ELR (cell line): Measurements from ENCODE around the gene RPL37A.

Experiments used
- DNase-seq: peaks from one replicate; pipeline ENCODE4 v3.0.0-alpha.2; 2015; ENCODE audit warnings: low read depth

Gene RPL37A

DNA sequence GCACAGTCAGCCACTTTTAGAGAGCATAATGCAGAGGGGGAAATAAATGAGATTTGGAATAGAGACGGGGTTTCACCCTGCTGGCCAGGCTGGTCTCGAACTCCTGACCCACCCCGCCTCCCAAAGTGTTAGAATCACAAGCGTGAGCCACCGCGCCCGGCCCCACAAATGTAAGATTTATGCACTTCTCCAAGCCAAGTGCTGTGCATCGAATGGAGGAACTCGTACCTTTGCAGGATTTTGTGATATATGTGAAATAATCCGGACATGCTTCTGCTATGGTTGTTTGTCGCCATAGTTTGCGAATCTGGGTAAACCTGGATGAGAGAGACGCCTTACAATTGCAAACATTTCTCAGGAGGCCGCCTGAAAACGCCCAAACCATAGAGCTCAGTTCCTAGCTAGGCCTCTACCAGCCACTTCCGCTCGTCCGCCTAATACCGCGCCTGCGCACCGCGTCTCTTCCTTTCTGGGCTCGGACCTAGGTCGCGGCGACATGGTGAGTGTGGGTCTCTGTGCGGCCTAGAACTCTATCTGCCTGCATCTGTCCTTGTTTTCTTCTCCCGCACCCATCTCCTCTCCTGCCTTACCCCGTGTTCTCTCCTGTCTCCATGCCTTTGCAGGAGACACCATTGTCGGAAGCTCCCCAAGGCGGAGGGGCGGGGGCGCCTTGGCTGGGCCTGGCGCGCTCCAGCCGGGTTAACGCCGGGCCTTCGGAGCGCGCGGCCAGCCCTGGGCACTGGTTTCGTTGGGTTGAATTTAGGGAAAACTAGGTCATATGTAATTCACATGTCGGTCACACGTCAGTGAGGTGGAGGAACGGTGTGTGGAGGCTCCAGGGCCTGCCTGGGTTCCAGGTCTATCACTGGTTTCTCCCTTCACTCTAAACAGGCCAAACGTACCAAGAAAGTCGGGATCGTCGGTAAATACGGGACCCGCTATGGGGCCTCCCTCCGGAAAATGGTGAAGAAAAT, at the start of gene RPL37A:
Gene RPL37A (plus strand): TSS at position 466 of the 974 bp plus-strand sequence. CDS start 31 bp downstream, at position 497.
- peak; percentile 98 for DNase-seq

DNA sequence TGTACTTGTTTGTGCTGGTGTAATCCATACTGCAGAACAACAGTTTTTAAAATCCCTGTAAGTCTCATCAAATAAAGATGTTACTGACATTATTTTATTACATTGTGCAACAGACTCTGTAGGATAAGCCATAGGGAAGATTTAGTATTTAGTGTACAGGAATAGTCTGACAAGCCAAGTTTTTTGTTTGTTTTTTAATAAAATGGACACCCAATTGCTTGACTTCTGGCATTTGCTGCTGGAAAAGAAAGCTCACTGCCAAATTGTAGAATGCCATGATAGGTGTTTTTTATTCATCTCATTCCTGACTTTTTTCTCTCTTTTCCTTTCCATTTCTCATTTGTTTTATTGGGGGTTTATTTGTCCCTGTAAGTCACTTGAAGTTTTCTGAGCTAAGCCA, 48.3 kb upstream of the RPL37A start:
- DNase-seq = no peak

DNA sequence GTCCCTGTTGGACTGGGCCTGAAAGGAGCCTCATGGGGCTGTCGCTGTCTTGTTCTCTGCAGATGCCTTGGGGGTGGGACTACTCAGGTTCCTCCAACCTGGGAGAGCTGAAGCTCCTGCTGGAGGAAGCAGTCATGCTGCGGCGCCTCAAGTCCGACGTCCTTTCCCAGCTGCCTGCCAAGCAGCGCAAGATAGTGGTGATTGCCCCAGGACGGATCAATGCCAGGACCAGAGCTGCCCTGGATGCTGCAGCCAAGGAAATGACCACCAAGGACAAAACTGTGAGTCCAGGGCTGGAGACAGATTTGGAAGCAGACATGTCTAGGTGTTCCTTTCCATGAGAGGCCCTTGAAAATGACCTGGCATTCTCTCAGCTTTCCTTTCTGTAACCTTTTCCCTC, 47.9 kb upstream of the RPL37A start:
- no peak for DNase-seq

DNA sequence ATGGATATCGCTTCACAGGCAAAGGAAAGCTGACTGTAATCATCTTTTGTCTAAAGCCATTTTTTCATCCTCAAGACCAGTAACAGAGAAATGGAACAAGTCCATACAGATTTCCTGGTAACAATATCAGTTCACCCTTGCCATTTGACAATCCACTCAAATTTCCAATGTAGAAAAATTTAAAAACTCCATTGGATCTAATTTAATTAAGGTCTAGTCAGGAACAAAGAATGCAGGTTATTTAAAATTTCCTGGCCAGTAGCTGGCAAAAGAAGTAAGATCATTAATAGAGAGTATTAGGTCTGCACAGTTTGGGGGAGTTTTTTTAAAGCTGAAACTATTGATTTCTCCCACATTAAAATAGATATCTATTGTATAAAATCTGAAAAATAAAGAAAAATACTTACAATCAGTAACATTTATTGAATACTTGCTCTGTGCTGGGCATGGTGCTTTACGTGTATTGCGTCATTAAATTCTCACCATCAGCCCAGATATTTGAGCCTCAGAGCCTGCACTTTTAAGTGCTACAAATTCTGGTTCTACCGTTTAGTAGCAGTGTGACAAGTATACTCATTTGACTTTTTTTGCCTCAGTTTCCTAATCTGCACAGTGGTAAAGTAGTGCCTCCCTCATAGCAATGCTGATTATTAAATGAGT, 44.6 kb upstream of the RPL37A start:
- DNase-seq = no peak

DNA sequence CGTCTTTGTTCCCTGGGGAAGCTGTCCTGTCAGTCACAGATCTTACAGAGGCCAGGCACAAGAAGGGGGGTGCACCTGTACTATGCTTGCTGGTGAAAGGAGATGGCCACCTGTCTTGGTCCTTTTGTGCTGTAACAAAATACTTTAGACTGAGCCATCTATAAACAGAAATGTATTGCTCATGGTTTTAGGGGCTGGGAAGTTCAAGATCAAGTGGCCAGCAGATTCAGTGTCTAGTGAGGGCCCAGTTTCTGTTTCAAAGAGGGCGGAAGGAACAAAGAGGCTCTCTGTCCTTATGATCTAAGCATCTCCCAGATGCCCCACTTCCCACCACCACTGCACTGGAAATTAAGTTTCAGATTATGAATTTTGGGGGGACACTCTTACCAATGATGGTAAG, 35.5 kb upstream of the RPL37A start:
- DNase-seq = peak; percentile 35

DNA sequence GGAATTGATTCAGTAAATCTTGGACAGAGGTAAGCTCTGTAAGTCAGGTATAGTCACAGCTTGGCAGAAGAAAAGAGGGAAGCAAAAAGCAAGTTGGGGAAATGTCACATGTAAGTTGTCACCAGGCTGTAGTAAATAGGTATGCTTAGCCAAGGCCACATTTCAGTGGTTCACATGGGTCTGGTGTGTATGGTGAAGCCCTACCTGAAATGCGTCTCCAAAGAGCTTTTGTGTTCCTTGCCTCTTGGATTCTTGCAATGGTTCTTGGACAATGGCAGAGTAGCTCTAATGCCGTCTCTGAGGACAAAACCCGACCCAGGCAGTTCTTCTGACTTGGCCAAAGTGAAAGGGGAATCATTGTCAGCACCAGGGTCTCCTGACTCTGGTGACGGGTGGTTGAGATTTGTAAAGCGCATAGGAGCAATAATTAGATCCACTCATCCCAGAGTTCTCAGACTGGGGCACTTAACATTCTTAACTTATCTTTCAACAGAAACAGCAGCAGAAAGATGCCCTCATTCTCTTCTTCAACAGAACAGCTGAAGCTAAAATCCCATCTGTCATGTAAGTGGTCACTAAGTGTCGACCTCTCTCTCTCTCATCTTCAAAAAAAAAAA, 34.4 kb upstream of the RPL37A start:
- DNase-seq = no peak

DNA sequence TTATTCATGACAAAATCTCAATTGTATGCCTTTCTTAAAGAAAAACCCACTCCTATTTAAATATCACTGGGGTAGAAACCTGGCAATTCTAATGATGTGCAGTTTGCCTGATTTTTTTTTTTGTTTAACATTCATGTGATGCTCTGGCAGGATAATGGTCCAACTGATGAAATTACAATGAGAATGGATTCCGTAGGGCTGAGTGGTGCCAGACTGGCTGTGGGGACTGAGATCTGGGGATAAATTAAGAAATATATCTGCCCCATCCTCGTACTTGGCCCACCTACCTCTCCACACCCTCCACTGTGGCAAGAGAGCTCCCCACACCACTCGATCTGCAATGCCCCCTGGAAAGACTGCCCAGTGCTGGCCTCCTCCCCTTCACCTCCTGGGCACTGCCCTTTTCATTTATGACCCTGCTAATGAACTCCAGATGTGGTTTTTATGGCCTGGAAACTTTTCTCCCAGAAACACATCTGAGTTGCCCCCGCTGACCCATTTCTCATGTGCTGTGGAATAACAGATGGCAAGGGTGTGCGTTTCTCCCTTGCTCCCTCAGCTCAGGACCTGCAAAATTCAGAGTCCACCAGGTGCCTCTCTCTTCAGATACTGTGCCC, 33.0 kb upstream of the RPL37A start:
- no peak for DNase-seq

DNA sequence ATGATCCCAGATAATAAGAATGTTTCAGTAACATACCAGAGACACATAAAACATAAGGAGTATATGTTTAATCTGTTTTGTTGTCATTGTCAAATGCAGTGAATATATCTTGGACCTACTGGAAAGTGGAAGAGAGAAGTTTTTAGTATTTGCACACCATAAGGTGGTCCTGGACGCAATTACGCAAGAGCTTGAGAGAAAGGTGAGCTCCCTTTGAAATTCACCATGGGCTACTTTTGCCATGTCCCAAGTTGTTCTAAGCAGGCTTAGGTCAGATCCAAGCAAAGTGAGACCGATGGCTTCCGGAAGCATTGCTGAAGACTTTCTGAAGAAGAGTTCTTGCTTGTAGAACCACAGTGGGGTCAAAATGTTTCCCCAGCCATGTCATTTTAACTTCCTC, 30.8 kb upstream of the RPL37A start:
- no peak for DNase-seq

DNA sequence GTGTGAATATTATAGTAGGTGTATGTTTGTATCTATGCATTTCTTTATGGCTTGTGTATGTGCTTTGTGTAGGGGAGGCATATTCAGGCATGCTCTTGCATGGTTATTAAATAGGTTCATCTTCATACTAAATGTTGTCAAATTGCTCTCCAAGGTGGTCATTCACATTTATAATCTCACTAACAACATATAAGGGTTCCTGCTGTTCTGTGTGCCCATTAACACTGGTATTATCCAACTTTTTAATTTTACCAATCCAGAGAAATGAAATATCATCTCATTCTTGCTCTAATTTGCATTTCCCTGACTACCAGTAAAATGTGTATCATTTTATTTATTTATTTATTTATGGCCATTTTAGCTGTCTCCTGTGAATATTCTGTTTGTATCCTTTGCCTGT, 29.0 kb upstream of the RPL37A start:
- DNase-seq = no peak

DNA sequence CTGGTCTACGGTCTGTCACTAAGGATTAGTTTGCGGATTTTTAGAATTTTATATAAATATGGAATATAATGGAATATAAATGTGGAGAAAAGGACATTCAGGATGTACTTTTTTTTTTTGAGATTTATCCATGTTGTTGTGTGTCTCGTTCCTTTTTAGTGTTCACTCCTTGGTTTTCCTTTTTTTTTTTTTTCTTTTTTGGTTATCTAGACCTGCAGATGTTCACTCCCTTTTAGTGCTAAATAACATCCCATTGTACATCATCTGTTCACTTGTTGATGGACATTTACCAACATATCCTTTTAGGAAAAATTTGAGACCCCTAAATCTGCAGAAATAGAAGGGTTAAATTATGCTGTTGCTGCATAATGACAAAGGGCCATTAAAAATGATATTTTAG, 25.5 kb upstream of the RPL37A start:
- no peak for DNase-seq

DNA sequence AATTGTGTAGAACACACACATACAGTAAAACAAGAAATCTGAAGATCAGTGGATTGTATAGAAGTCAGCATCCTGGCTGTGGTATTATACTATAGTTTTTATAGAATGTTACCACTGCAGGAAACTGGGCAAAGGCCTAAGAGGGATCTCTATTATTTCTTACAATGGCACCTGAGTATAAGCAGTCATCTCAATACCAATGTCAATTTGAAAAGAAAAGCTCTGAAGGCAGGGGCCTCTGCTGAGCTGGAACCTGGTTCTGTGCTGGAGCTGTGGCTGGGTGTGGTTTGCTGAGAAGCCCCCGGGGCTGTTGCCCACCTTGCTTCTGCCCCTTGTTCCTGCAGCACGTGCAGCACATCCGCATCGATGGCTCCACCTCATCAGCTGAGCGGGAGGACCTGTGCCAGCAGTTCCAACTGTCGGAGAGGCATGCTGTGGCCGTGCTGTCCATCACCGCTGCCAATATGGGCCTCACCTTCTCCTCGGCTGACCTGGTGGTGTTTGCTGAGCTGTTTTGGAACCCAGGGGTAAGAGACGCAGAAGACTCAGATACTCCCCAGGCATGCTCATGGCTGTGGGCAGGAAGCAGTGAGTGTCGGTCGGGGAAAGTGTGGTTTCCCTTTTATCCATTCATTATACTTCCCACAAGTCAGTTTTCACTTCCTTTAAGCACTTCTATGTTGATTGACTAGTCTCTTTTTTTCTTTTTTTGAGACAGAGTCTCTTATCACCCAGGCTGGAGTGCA, 23.5 kb upstream of the RPL37A start:
- no peak for DNase-seq

DNA sequence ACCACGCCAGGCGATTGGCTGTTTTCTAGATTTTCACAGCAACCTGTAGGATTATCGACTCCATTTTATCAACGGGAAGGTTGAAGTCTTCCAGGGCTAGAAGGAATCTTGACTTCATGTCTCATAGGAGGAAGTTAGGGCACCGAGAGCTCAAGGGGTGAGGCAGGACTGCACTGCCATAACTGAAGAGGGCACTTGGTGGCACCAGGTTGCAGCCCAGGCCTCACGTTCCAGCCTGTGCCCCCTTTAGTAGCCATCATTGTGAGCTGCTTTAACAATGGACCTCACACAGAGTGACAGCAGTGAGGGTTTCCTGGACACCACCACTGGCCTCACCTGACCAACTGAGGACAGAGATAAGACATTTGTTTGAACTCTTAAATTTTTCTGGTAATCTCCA, 22.9 kb upstream of the RPL37A start:
- DNase-seq = no peak

DNA sequence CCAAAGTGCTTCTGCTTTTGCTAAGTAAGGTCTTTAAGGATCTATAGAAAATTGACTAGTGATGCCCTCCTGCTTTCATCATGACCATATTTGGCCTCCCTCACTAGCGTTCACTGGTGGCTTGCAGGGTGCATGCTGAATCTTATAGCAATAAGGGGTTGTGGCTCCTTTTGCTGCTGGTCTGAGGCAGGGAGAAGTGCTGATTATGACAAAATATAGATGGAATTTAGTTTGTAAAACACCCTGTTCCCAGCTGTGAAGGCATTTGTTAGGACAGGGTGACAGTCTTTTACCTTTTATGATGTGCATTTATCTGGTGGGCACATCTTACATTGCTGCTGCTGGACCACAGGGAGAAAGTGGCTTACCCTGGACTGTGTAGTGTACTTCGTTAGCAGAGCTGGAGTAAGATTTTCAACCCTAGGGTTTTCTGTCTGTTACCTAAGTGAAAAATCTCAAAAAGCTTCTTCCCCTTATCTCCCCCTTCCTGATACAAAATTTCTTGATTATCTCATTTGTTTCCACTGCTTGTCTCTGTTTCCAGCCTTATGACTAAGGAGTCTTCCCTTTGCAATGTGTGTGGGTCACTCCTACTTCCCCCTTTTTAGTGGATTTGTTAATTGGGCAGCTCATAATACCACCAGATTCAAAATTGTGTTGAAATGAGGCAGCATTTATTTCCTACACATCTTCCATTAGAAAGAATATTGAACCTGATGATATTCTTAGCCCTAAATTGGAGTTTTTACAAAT, 21.2 kb upstream of the RPL37A start:
- DNase-seq = no peak

DNA sequence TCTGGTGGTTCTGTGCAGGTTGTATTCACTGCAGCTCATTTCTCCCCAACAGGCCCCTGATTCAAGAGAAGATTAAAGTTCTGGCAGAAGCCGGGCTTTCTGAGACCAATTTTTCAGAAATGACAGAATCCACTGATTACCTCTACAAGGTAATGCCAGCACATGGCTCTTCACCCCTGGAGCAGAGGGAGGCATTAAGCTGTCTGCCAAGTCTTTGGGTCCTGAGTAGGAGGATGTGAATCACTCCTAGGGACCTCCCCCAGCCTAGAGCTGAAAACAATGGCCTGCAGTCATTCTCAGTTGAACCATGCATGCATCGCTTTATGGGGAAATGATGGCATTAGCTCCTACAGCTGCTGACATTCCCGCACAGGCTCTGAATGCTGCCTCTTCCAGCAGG, 20.5 kb upstream of the RPL37A start:
- peak; percentile 92 for DNase-seq

DNA sequence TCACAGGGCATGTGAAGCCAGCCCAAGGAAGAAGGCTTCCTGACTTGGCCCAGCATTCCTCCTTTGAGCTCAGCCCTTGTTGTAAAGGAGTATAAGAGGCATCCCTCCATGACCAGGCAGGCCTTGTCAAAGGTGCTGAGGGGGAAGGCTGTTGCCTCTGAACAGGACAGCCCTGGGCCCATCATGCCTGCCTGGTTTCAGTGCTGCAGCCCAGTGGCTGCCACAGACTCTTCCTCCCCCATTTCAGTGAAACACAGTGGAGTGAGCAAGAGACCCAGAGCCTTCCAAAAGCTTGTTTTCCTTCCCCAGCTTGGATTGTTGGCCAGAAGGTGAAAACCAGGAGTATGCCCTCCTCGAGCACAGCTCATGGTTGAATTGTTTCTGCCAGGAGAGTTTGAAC, 19.9 kb upstream of the RPL37A start:
- DNase-seq = no peak

DNA sequence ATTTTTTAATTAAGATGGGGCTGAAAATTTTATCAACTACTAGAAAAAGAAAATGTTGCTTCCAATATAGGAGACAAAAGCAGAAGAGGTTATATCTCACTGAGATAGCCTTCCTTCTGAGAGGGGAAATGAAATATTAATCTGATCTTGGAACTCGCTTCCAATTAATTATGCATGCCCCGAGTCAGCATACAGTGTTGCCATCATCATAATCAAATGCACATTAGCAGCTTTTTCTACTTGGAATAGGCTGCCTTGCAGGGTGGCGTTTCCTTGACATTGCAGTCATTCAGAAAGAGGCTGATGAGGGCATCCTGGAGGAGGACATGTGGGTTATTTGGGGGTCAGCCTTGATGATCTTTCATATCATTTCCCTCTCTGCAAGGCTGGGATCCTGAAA, 18.4 kb upstream of the RPL37A start:
- DNase-seq = no peak

DNA sequence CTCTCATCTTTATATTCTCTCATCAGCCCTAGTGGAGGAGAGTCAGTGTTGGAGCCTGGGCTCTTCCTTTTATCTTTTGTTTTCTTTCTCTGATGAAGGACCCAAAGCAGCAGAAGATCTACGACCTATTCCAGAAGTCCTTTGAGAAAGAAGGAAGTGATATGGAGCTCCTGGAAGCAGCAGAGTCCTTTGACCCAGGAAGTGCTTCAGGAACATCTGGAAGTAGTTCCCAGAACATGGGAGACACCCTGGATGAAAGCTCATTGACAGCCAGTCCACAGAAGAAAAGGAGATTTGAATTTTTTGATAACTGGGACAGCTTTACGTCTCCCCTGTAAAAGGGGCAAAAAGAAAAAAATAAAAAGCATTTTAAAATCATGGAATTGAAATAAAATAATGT, 16.0 kb upstream of the RPL37A start:
- DNase-seq = no peak

DNA sequence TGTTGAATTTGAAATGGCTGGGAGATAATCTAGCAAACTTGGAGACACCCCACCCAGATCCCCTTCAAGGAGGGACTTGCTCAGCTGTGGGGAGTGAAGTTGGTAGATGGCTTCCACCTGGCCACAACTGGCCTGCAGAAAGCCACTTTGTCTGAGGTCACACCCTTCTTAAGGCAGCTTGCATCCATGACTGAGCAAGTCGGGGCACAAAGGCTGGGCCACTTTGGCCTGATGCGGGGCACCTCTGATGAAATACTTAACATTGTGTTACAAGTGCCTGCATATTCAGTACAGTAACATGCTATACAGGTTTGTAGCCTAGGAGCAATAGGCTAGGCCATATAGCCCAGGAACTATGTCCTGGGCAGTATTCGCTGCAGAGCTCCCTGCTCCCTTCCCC, 13.4 kb upstream of the RPL37A start:
- DNase-seq = no peak

DNA sequence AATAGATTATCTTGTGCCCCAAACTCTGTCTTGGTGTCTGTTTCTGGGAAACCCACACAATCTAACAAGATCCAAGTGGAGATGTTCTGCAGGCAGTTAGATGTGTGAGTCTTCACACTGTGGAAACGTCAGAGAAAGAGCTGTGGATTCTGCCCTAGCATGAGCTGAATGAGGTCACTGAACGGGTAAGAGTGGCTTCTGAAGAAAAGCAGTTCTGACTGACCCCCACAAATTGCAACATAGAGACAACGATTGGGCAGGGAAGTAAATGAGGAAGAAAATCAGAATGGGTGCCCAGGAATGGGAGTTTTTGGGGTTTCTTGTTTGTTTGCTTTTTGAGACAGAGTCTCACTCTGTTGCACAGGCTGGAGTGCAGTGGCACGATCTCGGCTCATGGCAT, 12.9 kb upstream of the RPL37A start:
- no peak for DNase-seq

DNA sequence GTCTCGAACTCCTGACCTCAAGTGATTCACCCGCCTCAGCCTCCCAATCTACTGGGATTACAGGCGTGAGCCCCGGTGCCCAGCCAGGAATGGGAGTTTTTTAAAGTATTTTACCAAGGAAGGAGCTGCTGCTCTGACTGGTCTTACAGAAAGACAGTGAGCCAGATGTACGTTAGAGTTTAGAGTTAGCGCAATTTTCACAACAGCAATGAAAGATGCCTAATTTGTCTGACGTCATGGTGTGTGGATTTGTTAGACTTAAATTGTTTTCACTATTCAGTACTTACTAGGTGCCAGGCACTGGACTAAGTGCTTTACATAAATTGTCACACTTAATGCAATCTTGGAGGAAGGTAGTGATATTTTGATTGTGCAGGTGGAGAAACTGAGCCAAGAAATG, 12.4 kb upstream of the RPL37A start:
- DNase-seq = no peak

DNA sequence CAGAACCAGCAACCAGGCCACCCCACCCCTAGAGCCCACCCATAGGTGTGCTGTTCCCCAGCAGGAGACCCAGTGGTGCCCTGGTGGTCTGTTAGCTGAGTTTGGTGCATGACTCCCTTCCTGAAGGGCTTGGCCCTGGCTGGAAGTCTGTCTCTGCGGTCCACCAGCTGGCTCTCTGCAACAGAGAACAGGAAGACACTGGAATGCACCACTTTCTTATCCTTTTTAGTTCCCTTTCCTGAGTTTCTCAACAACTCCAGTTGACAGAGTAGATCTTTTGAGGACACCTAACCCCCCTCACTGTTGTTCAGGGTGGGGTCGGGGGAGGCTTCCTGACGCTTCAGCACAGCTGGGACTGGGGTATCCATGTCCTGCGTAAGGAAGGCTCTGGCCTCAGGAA, 11.9 kb upstream of the RPL37A start:
- no peak for DNase-seq
